NCI-H2029 (cell line): ENCODE measurements around the gene SPTBN2.
"Not testable (repeated sequence)": the region's sequence is repeated elsewhere in the genome, so short reads cannot be mapped to it uniquely, and the experiment has no call there.

Experiments used
- DNase-seq: peaks from one replicate; lab custom pipeline; 2025; lab: John Stamatoyannopoulos, UW

The SPTBN2 gene

DNA sequence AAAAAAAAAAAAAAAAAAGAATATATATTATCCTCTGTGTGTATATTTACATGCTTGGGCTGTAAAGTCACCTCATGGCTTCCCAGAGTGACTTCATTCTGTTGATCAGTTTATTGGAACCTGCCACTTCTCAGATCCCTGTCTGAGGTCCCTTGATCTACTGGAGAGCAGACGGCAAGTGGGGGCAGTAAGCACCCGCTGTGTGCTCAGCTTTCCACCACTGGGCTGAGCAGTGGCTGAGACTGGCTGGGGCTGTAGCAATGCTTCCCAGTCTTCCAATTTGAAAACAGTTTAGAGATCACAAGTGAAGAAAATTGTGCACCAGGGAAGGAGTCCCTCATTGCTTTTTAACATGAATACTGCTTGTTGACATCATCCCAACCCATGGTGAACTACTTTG is 44.4 kb downstream of the SPTBN2 start:
- no peak for DNase-seq

DNA sequence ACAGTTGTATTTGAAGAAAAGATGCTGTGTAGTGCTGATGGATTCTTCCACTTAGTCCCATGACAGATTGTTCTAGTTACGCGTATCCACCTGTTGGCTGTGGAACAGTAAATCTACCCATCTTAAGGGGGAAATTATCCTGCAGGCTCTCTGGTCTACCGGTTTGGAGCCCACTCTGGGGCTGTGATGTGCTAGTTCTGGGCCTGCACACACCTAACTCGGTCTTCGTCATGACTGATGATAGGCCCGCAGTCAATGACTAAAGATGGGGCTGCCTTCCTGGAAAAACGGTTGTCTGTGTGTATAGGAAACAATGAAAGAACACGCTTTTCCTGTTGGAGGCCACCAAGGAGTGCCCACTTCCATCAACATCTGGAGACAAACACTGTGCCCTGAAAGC is 45.1 kb downstream of the SPTBN2 start:
- DNase-seq: no peak

DNA sequence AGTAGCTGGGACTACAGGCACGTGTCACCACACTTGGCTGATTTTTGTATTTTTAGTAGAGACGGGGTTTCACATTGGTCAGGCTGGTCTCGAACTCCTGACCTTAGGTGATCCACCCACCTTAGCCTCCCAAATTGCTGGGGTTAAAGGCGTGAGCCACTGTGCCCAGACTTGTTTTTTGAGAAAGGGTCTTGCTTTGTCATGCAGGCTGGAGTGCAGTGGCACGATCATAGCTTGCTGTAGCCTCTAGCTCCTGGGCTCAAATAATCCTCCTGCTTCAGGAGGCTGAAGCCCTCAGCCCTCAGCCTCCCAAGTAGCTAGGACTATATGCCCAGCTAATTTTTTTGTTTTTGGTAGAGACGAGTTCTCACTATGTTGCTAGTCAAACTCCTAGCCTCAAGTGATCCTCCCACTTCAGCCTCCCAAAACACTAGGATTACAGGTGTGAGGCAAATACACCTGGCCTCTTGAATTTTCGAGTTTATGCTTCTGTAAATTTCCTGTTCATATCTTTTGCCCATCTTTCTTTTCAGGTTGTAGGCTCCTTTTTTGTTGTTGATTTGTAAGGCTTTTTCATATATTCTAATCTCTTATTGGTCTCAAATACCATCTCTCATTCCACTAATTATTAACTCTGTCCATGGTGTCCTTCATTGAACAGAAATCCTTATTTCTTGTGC is 47.9 kb downstream of the SPTBN2 start:
- DNase-seq: no peak

DNA sequence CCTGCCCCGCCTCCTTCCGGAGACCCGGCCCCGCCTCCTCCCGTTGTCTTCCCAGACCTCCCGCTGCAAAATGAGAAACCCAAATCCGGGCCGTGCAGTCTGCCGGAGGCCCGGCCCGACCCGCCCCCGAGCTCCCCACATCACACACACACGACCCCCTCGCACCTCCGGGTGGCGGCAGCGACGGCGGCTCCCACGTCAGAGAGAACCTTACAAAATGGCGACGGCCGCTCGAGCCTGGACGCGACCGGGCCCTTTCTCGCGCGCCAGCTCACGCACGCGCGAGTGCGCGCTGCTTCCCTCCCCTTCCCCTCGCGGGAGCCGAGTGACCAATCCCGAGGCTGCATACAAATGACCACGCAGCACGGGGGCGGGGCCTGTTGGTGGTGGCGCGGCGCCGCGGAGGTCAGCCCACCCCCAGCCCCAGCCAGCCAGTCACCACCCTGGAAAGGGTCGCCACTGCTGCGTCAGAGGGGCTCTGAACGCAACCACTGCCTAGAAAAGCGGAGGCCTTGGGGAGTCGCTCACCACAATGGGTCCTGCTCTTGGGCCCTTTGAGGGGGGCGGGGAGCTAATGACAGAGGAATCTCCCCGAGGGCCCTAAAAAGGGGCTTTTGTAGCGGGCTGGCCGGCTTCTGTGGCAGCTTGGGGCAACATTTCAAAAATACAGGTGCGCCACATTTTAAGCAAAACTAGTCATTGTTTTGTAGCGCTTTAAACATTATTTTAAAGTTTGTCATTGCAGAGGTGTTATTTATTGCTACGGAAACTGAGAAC is 51.2 kb downstream of the SPTBN2 start, which contains the start of gene RBM4B:
TSS of gene RBM4B (minus strand) at position 289 of the 777 bp plus-strand sequence. CDS start 808 bp downstream, outside the sequence.
- peak; percentile 93 for DNase-seq

DNA sequence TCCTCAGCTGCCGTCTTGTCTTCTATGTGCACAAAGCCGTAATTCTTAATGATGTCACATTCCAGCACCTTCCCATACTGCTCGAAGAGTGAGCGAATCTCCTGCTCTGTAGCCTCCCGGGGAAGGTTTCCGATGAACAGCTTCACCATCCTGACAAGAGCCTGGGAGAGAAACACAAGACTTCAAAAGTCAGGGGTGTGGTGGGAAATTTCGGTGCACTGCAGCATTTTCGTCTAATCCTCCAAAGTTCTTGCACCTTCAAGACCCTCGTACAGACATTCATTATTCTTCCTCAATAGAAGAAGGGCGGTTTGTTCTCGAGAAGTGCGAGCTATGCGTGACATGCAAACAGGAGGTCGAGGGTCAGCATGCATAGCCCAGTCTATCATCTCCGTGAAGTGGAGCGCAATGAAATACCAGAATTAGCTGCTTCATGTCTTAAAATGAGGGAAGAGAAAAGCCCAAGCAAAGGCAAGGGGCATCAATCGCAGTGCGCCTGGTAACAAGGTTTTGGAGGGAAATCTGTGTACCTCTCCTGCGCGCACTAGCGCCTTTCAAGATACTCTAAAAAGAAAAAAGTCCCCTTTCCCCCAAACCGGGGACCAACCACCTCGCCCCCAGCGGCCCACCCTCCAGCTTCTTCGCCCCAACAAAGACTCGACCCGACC is 52.0 kb downstream of the SPTBN2 start:
- no peak for DNase-seq

DNA sequence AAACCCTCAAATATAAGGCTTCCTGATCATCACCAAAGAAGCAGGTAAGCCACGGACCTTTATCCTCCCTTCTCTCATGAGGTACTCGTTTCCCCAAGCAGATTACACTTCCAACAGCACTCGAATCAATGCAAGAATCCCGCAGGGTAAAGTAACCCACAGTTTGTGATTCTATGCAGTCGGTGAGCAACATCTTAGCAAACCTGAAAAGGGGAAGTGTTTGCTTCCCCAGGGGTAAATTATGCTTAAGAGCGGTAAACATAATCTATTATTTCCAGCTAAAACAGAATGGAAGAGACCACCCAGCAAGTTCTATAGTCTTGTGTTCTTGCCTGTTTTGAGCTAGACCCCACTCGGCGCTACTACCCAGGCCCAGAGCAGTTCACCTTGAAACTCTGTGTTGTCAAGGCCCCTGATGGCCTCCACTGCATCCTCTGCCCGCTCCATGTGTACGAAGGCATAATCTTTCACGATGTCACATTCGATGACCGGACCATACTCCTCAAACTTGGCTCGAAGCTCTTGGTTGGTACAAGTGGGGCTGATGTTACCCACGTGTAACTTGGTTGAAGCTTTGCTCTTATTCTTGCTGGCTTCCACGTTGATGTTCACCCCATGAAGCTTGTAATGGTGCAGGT is 52.6 kb downstream of the SPTBN2 start:
- DNase-seq: no peak

DNA sequence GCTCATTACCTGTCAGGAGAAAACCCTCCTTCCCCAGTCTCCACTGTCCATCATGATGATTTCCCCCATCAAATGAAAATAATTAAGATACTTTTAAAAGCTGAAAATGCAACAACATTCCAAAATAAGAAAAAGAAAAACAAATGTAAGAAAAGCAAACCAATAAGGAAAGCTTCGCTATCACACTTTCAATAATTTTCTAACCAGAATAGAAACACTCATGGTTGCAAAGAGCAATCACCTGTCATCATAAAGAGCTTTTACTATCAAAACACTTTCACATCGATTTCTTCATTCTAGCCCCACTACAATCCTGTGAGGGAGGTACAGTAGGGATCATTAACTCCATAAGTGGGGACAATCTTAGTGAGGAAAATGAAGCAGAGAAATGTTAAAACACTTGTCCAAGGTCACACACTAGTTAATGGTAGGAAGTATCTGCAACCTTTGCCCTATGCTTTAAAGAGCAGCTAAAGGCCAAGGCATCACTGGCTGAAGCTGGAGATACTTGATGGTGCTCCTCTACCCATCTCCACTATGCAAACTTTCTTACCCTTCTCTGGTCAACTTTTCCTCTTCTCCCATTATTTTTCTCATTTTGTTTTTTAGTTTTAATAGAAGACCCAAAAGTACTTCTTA is 53.9 kb downstream of the SPTBN2 start:
- no peak for DNase-seq

DNA sequence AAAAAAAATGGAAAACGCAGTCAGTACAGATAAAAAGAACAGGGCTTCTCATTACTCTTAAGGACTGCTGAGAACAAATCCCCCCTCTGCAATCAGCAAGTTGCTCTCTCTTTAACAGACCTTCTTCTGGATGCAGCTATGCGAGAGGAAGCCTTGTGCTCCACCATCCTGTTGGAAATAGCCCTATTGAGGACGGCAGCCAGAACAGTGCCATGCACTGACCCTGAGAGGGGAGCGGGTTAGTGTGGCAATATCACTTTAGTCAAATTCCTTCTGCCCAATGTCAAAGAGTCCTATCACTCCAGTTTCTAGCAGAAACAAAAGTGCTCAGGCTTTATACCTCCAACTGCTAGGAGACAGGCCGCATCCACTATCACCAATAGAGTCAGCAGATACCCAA is 58.2 kb downstream of the SPTBN2 start:
- DNase-seq: no peak

DNA sequence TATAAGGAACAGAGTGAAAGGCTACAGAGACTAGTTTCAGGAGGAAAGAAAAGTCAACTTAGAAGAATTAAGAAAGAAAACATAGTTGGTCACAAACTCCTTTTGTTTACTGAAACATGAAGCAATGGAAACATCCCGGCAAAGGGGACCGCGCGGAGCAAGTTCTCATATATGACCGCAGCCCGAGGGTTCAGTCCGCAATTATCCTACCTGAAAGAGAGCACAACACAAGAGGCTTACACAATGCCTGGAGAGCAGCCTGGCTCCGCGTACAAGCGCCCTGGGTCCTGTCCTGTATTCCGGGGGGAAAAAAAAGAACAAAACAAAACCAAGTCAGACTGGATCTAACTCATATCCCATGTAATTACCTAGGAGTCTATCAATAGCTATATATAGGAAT is 63.6 kb downstream of the SPTBN2 start:
- no peak for DNase-seq

DNA sequence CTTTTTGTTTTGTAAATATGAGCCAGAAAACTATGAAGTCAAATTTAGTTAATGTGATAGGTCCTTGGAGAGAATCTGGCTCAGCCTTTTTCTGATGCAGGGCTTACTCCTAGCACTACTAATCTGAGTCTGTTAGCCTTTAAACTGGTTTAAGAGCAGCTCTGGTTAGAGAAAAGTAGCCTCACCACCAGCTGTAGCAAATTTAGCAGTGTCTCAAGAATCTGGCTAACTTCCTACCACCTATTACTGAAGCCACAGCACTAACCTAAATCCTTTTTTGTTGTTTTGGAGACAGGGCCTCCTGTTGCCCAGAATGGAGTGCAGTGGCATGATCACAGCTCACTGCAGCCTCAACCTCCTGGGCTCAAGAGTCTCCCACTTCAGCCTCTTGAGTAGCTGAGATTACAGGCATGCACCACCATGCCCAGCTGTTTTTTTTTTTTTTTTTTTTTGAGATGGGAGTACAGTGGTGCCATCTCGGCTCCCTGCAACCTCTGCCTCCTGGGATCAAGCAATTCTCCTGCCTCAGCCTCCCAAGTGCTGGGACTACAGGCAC is 65.2 kb downstream of the SPTBN2 start:
- no peak for DNase-seq

DNA sequence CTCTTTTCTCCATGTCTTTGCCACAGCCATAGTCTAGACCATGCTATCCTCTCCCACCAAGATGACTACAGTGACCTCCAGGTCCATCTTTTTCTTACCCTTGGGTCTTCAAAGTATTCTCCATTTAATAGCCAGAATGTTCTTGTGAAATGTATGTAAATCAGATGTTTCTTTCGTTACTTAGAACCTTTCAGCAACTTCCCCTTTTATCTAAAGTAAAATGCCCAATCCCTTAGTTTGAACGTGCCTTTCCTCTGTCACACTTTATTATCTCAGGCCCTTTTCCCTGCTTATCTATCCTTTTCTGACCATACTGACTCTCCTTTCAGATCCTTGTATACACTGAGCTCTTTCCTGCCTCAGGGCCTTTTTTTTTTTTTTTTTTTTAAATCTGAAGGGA is 69.3 kb downstream of the SPTBN2 start:
- no peak for DNase-seq

DNA sequence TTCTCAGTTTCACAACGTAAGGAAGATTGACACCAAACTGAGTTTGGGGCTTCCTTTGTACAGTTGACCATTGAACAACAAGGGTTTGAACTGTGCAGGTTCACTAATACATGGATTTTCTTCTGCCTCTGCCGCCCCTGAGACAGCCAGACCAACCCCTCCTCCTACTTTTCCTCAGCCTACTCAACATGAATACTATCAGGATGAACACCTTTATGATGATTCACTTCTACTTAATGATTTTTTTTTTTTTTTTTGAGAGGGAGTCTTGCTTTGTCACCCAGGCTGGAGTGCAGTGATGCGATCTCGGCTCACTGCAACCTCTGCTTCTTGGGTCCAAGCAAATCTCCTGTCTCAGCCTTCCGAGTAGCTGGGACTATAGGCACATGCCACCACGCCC is 75.9 kb downstream of the SPTBN2 start:
- DNase-seq: no peak

DNA sequence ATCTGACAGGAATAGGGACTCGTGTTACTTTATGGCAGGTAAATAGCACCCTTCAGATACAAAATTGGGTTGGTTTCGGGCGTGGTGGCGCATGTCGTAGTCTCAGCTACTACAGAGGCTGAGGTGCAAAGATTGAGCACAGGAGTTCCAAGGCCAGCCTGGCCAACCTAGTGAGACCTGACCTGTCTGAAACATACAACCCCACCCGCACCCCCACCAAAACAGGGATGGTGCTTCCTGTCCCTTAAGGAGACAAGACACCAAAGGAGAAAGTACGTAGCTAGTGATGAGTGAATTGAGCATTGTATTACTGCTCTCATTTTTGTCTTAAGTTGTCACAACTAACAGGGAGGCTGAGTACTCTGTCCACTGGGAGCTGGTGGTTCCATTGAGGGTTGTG is 76.4 kb downstream of the SPTBN2 start:
- DNase-seq: no peak

DNA sequence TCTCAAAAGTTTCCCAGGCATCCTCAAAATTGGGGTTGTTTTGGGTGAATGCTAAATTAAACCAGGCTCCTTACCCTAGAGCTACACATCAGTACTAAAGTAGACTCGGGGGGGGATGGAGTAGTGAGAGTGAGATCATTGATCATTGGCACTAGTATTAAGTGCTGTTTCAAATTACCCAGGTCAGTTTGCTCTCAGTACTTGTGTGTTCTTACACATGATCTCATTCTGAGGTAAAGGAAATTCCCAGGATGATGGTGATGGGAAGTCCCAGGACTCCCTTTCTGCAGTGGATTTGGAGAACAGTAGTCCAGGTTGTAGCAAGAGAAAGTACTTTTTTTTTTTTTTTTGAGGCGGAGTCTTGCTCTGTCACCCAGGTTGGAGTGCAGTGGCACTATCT is 78.0 kb downstream of the SPTBN2 start:
- no peak for DNase-seq

DNA sequence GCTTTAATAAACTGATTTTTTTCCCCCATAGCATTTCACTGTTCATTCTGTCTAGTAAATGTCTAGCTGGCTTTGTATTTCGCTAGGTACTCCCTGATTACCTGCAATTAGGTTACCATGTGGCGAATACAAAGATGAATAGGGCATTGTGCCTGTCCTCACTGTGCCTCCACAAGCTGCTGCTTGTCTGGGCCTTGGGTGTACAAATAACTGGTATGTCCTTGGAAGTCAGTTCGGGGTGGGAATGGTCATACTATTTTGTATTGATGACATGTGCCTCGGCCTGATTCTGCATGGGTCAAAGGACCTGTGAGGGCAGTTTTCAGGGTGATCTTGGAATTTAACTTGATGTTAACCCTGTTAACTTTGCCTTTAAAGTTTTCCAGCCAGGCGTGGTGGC is 79.1 kb downstream of the SPTBN2 start:
- no peak for DNase-seq

DNA sequence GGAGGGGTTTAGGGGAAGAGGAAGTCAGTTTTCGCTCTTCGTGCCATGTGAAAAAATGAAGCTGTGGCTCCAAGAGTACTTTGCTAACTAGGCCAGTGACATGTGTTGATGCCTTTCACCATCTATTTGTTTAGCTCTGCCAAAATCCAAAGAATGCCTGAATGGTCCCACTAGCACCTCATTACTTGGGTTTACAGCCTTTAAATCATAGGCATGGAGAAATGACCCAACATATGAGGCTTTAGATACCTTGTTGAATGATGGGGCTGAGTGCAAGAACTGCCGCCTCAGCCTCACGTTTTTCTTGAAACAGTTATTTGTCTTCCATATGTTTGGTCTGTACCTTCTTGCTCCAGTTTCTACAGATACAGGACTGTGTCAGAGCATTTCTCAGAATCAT is 82.2 kb downstream of the SPTBN2 start:
- no peak for DNase-seq

DNA sequence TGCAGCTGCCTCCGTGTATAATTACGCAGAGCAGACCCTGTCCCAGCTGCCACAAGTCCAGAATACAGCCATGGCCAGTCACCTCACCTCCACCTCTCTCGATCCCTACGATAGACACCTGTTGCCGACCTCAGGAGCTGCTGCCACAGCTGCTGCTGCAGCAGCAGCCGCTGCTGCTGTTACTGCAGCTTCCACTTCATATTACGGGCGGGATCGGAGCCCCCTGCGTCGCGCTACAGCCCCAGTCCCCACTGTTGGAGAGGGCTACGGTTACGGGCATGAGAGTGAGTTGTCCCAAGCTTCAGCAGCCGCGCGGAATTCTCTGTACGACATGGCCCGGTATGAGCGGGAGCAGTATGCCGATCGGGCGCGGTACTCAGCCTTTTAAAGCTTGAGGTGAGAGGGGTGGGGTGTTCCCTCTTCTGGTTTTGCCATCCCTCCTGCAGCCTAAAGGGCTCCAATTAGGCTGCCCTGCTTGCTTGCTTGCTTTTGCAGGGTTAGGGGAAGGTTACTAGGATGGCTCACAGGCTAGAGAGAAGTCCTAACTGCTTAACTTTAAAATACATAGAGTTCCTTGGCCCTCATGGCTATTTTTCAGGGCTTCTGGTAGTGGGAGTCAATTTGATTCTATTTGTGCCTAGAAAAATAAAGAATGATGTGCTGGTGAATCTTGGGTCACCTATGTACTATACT is 85.1 kb downstream of the SPTBN2 start:
- no peak for DNase-seq

DNA sequence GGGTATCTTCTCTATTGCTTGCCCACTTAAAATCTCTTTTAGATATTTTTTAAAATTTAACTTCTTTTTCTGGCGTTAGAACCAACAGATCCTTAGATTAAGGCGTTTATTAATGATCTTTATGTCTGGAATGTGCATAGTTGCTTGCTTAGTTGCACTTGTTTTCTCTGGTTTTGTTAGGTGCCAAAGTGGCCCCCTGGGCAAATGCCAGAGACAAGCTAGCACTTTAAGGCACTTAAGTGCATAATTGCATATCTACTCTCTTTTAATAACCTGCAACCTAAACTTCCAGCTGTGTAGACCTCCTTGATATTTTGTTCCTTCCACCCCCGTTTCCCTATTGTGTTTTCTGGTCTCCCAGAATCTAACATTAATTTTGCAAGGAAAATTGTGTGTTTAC is 87.2 kb downstream of the SPTBN2 start:
- no peak for DNase-seq

DNA sequence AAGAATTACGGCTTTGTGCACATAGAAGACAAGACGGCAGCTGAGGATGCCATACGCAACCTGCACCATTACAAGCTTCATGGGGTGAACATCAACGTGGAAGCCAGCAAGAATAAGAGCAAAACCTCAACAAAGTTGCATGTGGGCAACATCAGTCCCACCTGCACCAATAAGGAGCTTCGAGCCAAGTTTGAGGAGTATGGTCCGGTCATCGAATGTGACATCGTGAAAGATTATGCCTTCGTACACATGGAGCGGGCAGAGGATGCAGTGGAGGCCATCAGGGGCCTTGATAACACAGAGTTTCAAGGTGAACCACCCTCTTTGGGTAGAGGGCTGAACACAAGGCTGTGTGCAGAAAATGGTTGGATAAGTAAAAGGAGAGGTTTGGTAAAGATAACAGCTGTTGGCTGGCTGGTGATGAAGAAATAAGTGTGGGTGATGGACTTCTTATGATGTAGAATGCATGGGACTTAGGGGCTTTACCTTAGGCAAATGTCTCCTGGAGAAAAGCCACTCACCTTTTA is 89.1 kb downstream of the SPTBN2 start:
- not testable (repeated sequence) for DNase-seq

DNA sequence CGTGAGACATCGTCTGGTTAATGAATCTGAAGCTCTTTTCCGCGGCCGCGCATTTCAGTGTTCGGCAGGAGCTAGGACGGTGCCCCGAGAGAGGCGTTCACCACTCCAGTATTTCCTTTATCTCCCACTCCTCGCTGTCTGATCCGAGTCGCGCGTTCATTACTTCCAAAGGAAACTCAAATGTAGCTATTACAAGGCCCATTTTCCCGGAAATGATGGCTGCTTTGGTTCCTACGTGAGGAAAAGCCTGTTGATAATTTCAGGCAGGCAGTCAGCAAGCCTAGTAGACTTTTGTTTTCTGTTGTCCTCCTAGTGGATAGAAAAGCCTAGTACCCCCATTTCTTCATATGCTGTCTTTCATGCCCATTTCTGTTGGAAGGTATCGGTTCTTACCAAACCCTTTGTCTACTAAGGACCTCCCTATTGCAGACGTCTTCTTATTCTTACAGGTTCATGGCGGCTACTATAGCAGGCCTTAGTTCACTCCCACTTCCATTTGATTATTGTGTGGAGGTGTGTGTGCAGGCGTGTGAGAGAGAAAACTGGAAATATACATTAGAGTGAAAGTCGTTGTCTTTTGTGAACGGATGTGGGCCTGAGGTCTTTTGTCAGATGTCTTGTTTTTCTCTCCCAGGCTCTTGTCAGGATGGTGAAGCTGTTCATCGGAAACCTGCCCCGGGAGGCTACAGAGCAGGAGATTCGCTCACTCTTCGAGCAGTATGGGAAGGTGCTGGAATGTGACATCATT is 89.8 kb downstream of the SPTBN2 start:
- DNase-seq: peak; percentile 31
